ENCODE measurements around the gene AGFG1.

GRCh38 chr2:227466887-227467600 lies 4.9 kb upstream of the AGFG1 start:
- no peak for TF ChIP-seq CTCF (conservative IDR thresholded peaks at IDR 0.05)
- TF ChIP-seq EZH2 (IDR thresholded peaks at IDR 0.05; ENCODE audit: low read depth): no peak
